Endothelial cell of umbilical vein (primary cell): Measurements from ENCODE around the gene DUSP3. TPM values are rescaled to one million over a fixed set of nuclear protein-coding genes. Genes with fewer than 3 reads are reported as not detected.

Experiments used
- BruUV-seq: library from RNA; stranded (reverse); fragments of 400-500 nt; replicated peaks from 2 replicates; lab custom pipeline; 2021; lab: Mats Ljungman, UMichigan
- CTCF ChIA-PET: fragments of 300-600, 350-600 bp; sonication (Branson Sonifier 250); formaldehyde crosslinking; loops from one replicate; lab custom pipeline; 2021; ENCODE audit warnings: antibody characterized with exemption, inconsistent platforms; lab: Charles Lee
- POLR2A ChIA-PET: fragments of 300-600, 350-600 bp; sonication (Branson Sonifier 250); formaldehyde crosslinking; loops from one replicate; lab custom pipeline; 2021; ENCODE audit warnings: antibody characterized with exemption, inconsistent platforms; lab: Charles Lee
- DNase-seq: peaks from one replicate; pipeline ENCODE4 v3.0.0-alpha.2; 2011; ENCODE audit warnings: low read depth, low spot score
- FAIRE-seq: peaks from 2 replicates; lab custom pipeline; 2011; peaks lifted over from hg19 to GRCh38; lab: Jason Lieb, UNC
- H2AFZ ChIP-seq: 2 replicates; pipeline ENCODE4 v1.6.0; 2012; ENCODE audit warnings: low read depth, low read length, control low read depth, inconsistent platforms
- H3K27ac ChIP-seq: 2 replicates; pipeline ENCODE4 v1.5.1; 2011; ENCODE audit warnings: low read depth, mild to moderate bottlenecking, control low read depth, low read length, moderate library complexity; ENCODE audit not compliant: insufficient read depth
- H3K27me3 ChIP-seq, 2 experiments: 2 replicates each; pipeline versions ENCODE4 v1.6.0 to v1.6.1; 2011; ENCODE audit warnings: low read length in 2 of 2, mixed read lengths in 1 of 2; ENCODE audit not compliant: control insufficient read depth in 2 of 2, insufficient read depth in 2 of 2
- H3K36me3 ChIP-seq, 2 experiments: 2 replicates in 1 of 2; 3 replicates in 1 of 2; pipeline ENCODE4 v1.5.1; 2011; ENCODE audit warnings: low read length in 2 of 2, mild to moderate bottlenecking in 1 of 2, moderate library complexity in 1 of 2; ENCODE audit not compliant: control insufficient read depth in 2 of 2, insufficient read depth in 2 of 2; ENCODE audit errors: extremely low read depth in 1 of 2
- H3K4me1 ChIP-seq: 3 replicates; pipeline ENCODE4 v1.5.1; 2011; ENCODE audit warnings: mild to moderate bottlenecking, low read length; ENCODE audit not compliant: control insufficient read depth, insufficient read depth; ENCODE audit errors: extremely low read depth
- H3K4me2 ChIP-seq: 2 replicates; pipeline ENCODE4 v1.6.1; 2011; ENCODE audit warnings: low read length, control low read depth, mixed read lengths; ENCODE audit not compliant: insufficient read depth
- H3K4me3 ChIP-seq, 3 experiments: fragments of 200-600 bp in 1 of 3; sonication (generic), shearing (Covaris generic) in 1 of 3; replicated peaks in 1 of 3; 2 replicates each; pipeline ENCODE4 v1.5.1; 2011 to 2016; ENCODE audit warnings: control low read depth in 3 of 3, low read length in 3 of 3, mild to moderate bottlenecking in 2 of 3, inconsistent platforms in 1 of 3, low read depth in 1 of 3, moderate library complexity in 1 of 3; ENCODE audit not compliant: insufficient read depth in 1 of 3
- H3K79me2 ChIP-seq: 2 replicates; pipeline ENCODE4 v1.6.0; 2012; ENCODE audit warnings: low read length, inconsistent platforms; ENCODE audit not compliant: control insufficient read depth, insufficient read depth
- H3K9ac ChIP-seq: replicated peaks from 2 replicates; pipeline ENCODE3; 2011; ENCODE audit warnings: low read length, control low read depth; ENCODE audit not compliant: insufficient read depth; ENCODE audit errors: extremely low read depth
- H3K9me1 ChIP-seq: replicated peaks from 3 replicates; pipeline ENCODE4 v1.6.0; 2011; ENCODE audit warnings: mild to moderate bottlenecking, low read length; ENCODE audit not compliant: control insufficient read depth, insufficient read depth; ENCODE audit errors: extremely low read depth
- H3K9me3 ChIP-seq: replicated peaks from 2 replicates; pipeline ENCODE4 v1.5.1; 2012; ENCODE audit warnings: low read length, inconsistent platforms; ENCODE audit not compliant: control insufficient read depth, insufficient read depth
- H4K20me1 ChIP-seq: replicated peaks from 2 replicates; pipeline ENCODE3; 2011; ENCODE audit warnings: mild to moderate bottlenecking, low read length; ENCODE audit not compliant: control insufficient read depth, insufficient read depth; ENCODE audit errors: extremely low read depth
- EZH2 ChIP-seq: IDR thresholded peaks from 2 replicates; pipeline ENCODE4 v1.6.1; 2012; ENCODE audit warnings: borderline replicate concordance, low read depth, mild to moderate bottlenecking, moderate library complexity, low read length, inconsistent platforms; ENCODE audit not compliant: severe bottlenecking
- FOS ChIP-seq: IDR thresholded peaks from 2 replicates; pipeline ENCODE4 v1.6.1; 2011; ENCODE audit warnings: mild to moderate bottlenecking, low read length, moderate library complexity, borderline replicate concordance; ENCODE audit not compliant: insufficient read depth
- GATA2 ChIP-seq: IDR thresholded peaks from 2 replicates; pipeline ENCODE4 v1.7.0; 2011; ENCODE audit warnings: low read depth, mild to moderate bottlenecking, moderate library complexity, mixed read lengths, low read length; ENCODE audit not compliant: insufficient read length, insufficient read depth
- JUN ChIP-seq: IDR thresholded peaks from 2 replicates; pipeline ENCODE4 v1.6.1; 2011; ENCODE audit warnings: borderline replicate concordance, low read depth; ENCODE audit not compliant: insufficient read length, insufficient read depth
- MYC ChIP-seq: IDR thresholded peaks from one replicate; pipeline ENCODE4 v1.6.1; 2011; ENCODE audit warnings: mild to moderate bottlenecking, low read depth, low read length
- POLR2A ChIP-seq: IDR thresholded peaks from 2 replicates; pipeline ENCODE4 v1.6.1; 2012; ENCODE audit warnings: low read depth, mild to moderate bottlenecking, control low read depth, low read length
- POLR2AphosphoS5 ChIP-seq: IDR thresholded peaks from 2 replicates; pipeline ENCODE4 v1.6.1; 2012; ENCODE audit warnings: low read depth, mild to moderate bottlenecking, control low read depth, low read length, moderate library complexity; ENCODE audit not compliant: insufficient read depth
- dilution Hi-C: fragments of 300-500 bp; cut with MboI; formaldehyde crosslinking; loops from one replicate; pipeline ENCODE4 v1.15.0; 2019; ENCODE audit warnings: low sequenced_read_pairs; ENCODE audit not compliant: extremely low pct_ligation_motif_present
- intact Hi-C: fragments of 100-400 bp; cut with micrococcal nuclease; formaldehyde crosslinking; loops from one replicate; pipeline ENCODE4 v1.10.0; 2022
- polyA plus RNA-seq, 4 experiments: library from polyadenylated mRNA; depleted of rRNA in 3 of 4; stranded (reverse) in 3 of 4; unstranded in 1 of 4; fragments of >200 nt; gene quantifications; 2 replicates each; pipeline versions ENCODE4 v1.2.1 to v1.2.3, GENCODE V29; 2011 to 2012; ENCODE audit warnings: missing spikeins in 1 of 4
- total RNA-seq: library from RNA; stranded (reverse); gene quantifications from 2 replicates; pipeline ENCODE4 v1.2.3, GENCODE V29; 2021
- TF ChIP-seq, protein P1 (sequence below), 2 donors: IDR thresholded peaks; 1 replicate in 1 of 2; 2 replicates in 1 of 2; pipeline ENCODE4 v1.5.1; 2011; ENCODE audit warnings: low read length in 2 of 2, mild to moderate bottlenecking in 2 of 2, moderate library complexity in 2 of 2, control low read depth in 1 of 2, inconsistent platforms in 1 of 2, low read depth in 1 of 2; ENCODE audit not compliant: insufficient read depth in 1 of 2; ENCODE audit errors: extremely low read depth in 1 of 2
- TF ChIP-seq, protein P2 (sequence below): IDR thresholded peaks from 2 replicates; pipeline ENCODE4 v1.6.1; 2011; ENCODE audit not compliant: insufficient read depth, insufficient read length

Gene DUSP3
- total and polyA plus RNA-seq, 2 donors (not counting 3 experiments of a cell fraction or from before 2014, with no cell fraction given): 46.8 to 57.7 TPM

GRCh38 chr17:43812396-43813265 is 33.9 kb upstream of the DUSP3 start:
- dilution Hi-C loops: no loop called here
- intact Hi-C loops: no loop called here
- Histone ChIP-seq H3K4me2 (no peak overlapping the region), H3K4me1 (peaks cover 14% of the 10 kb centered on the region), H3K27ac (no peak overlapping the region), H3K4me3 (no peak overlapping the region), H2AFZ (no peak overlapping the region), H3K9me1 (no peaks in the 10 kb centered on the region), H3K9ac (no peak overlapping the region), H3K79me2 (no peaks in the 10 kb centered on the region), H3K36me3 (peaks cover 2 to 5% of the 10 kb centered on the region in 2 experiments), H3K27me3 (no peaks in the 10 kb centered on the region), H4K20me1 (no peaks in the 10 kb centered on the region), H3K9me3 (no peaks in the 10 kb centered on the region)
- DNase-seq (no peak), FAIRE-seq (no peak)
- CTCF ChIA-PET: interaction anchor here (1.2 to 1.3 kb wide), 2 partner anchors 9 to 33 kb away, joined by 3 read pairs; no protein-coding TSS in a partner anchor
- POLR2A ChIA-PET: no interaction called here
- TF ChIP-seq, protein P1, sequence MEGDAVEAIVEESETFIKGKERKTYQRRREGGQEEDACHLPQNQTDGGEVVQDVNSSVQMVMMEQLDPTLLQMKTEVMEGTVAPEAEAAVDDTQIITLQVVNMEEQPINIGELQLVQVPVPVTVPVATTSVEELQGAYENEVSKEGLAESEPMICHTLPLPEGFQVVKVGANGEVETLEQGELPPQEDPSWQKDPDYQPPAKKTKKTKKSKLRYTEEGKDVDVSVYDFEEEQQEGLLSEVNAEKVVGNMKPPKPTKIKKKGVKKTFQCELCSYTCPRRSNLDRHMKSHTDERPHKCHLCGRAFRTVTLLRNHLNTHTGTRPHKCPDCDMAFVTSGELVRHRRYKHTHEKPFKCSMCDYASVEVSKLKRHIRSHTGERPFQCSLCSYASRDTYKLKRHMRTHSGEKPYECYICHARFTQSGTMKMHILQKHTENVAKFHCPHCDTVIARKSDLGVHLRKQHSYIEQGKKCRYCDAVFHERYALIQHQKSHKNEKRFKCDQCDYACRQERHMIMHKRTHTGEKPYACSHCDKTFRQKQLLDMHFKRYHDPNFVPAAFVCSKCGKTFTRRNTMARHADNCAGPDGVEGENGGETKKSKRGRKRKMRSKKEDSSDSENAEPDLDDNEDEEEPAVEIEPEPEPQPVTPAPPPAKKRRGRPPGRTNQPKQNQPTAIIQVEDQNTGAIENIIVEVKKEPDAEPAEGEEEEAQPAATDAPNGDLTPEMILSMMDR (IDR thresholded peaks at IDR 0.05; ENCODE audit: extremely low read depth in 1 of 2, insufficient read depth in 1 of 2, low read depth in 1 of 2, low read length in 2 of 2): no peak
- TF ChIP-seq, protein P2, sequence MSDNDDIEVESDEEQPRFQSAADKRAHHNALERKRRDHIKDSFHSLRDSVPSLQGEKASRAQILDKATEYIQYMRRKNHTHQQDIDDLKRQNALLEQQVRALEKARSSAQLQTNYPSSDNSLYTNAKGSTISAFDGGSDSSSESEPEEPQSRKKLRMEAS: no peak
- TF ChIP-seq GATA2: no peak
- no peak for TF ChIP-seq MYC
- TF ChIP-seq FOS: no peak
- TF ChIP-seq POLR2AphosphoS5: no peak
- no peak for TF ChIP-seq JUN
- TF ChIP-seq EZH2: no peak
- TF ChIP-seq POLR2A: no peak
- BruUV-seq: no TSS peak
